ENCODE results near the gene NBEAL2.

- TF ChIP-seq PBX3 (CRISPR knock-in tag; IDR thresholded peaks at IDR 0.05) (no peak), CTCF (tag by site-specific recombination; IDR thresholded peaks at IDR 0.05) (no peak), ZNF10 (tag by site-specific recombination; IDR thresholded peaks at IDR 0.05) (no peak), ZNF423 (tag by site-specific recombination; IDR thresholded peaks at IDR 0.05) (no peak)
Measured at GRCh38 chr3:47017504-47018268, 38.2 kb downstream of the NBEAL2 start.

Data from HEK293 (cell line).